B cell (primary cell): ENCODE measurements around the gene TAGLN2. TPM values are rescaled to one million over a fixed set of nuclear protein-coding genes. Genes with fewer than 3 reads are reported as not detected.

Source experiments
- ATAC-seq: fragments of 200-7000 bp; cut with Tn5 transposase; one replicate; pipeline ENCODE4 v1.10.0; 2021; ENCODE audit warnings: low read depth, mild to moderate bottlenecking, moderate number of reproducible peaks, moderate library complexity
- CTCF ChIA-PET: fragments of 350-600 bp; sonication (Branson Sonifier 250); formaldehyde crosslinking; loops from one replicate; lab custom pipeline; 2021; ENCODE audit warnings: antibody characterized with exemption, inconsistent platforms; lab: Charles Lee
- POLR2A ChIA-PET: fragments of 350-600 bp; sonication (Branson Sonifier 250); formaldehyde crosslinking; loops from one replicate; lab custom pipeline; 2021; ENCODE audit warnings: antibody characterized with exemption; lab: Charles Lee
- DNase-seq: peaks from one replicate; pipeline ENCODE4 v3.0.0; 2013
- H2AFZ ChIP-seq: 2 replicates; pipeline ENCODE4 v1.6.1; 2012; ENCODE audit warnings: mild to moderate bottlenecking, low read depth, low read length; ENCODE audit not compliant: insufficient read depth, poor library complexity, severe bottlenecking
- H3K27ac ChIP-seq, 2 donors: 1 replicate in 1 of 2; 2 replicates in 1 of 2; pipeline ENCODE4 v1.5.1; 2012 to 2013; ENCODE audit warnings: low read length in 2 of 2, mild to moderate bottlenecking in 2 of 2, moderate library complexity in 1 of 2
- H3K27me3 ChIP-seq, 4 experiments: fragments of 200-600 bp in 1 of 4; sonication (generic) in 1 of 4; replicated peaks in 1 of 4; 1 replicate in 2 of 4; 2 replicates in 2 of 4; pipeline versions ENCODE4 v1.6.1 to v1.7.0; 2013 to 2016; ENCODE audit warnings: low read length in 3 of 4, mild to moderate bottlenecking in 2 of 4, mixed read lengths in 1 of 4, moderate library complexity in 1 of 4; ENCODE audit not compliant: insufficient read depth in 4 of 4, control insufficient read depth in 3 of 4; ENCODE audit errors: control extremely low read depth in 1 of 4
- H3K36me3 ChIP-seq, 2 experiments: replicated peaks in 1 of 2; 1 replicate in 1 of 2; 2 replicates in 1 of 2; pipeline versions ENCODE4 v1.6.1 to v1.7.1; 2013; ENCODE audit warnings: low read length in 1 of 2; ENCODE audit not compliant: insufficient read depth in 2 of 2, control insufficient read depth in 1 of 2; ENCODE audit errors: control extremely low read depth in 1 of 2, extremely low read depth in 1 of 2
- H3K4me1 ChIP-seq, 2 donors: fragments of 200-600 bp in 1 of 2; sonication (generic) in 1 of 2; 1 replicate in 1 of 2; 2 replicates in 1 of 2; pipeline versions ENCODE4 v1.5.1 to v1.6.1; 2013 to 2017; ENCODE audit warnings: low read length in 2 of 2; ENCODE audit not compliant: control insufficient read depth in 2 of 2, insufficient read depth in 2 of 2
- H3K4me2 ChIP-seq: replicated peaks from 2 replicates; pipeline ENCODE3; 2012; ENCODE audit warnings: mild to moderate bottlenecking, low read depth, low read length; ENCODE audit not compliant: poor library complexity, severe bottlenecking
- H3K4me3 ChIP-seq, 5 experiments: fragments of 200-600 bp in 1 of 5; sonication (generic) in 1 of 5; 1 replicate in 3 of 5; 2 replicates in 2 of 5; pipeline versions ENCODE4 v1.5.1 to v1.7.0; 2011 to 2016; ENCODE audit warnings: low read length in 4 of 5, mild to moderate bottlenecking in 4 of 5, low read depth in 2 of 5, control low read depth in 1 of 5, moderate library complexity in 1 of 5; ENCODE audit not compliant: insufficient read depth in 1 of 5; ENCODE audit errors: control extremely low read depth in 1 of 5, extremely low read depth in 1 of 5
- H3K79me2 ChIP-seq: fragments of 200-600 bp; sonication (generic); one replicate; pipeline ENCODE4 v1.6.0; 2016; ENCODE audit warnings: low read length; ENCODE audit not compliant: control insufficient read depth, insufficient read depth
- H3K9ac ChIP-seq: fragments of 200-600 bp; sonication (generic); 2 replicates; pipeline ENCODE4 v1.6.1; 2017; ENCODE audit warnings: mild to moderate bottlenecking, low read length, moderate library complexity
- H3K9me3 ChIP-seq, 3 donors: one replicate each; pipeline versions ENCODE4 v1.6.1 to v1.7.1; 2013; ENCODE audit warnings: low read length in 2 of 3; ENCODE audit not compliant: control insufficient read depth in 2 of 3, insufficient read depth in 1 of 3; ENCODE audit errors: control extremely low read depth in 1 of 3
- H4K20me1 ChIP-seq: 2 replicates; pipeline ENCODE4 v1.6.0; 2012; ENCODE audit warnings: mild to moderate bottlenecking, low read length; ENCODE audit not compliant: insufficient read depth, control insufficient read depth, poor library complexity, severe bottlenecking
- H3K27ac Mint-ChIP-seq: one replicate; pipeline ENCODE4 v1.8.0; 2021; ENCODE audit warnings: mixed read lengths
- H3K27me3 Mint-ChIP-seq: one replicate; pipeline ENCODE4 v1.8.0; 2021; ENCODE audit warnings: mixed read lengths
- H3K4me1 Mint-ChIP-seq: one replicate; pipeline ENCODE4 v1.8.0; 2021; ENCODE audit warnings: mixed read lengths
- H3K4me3 Mint-ChIP-seq: one replicate; pipeline ENCODE4 v1.8.0; 2021; ENCODE audit warnings: mixed read lengths
- H3K9me3 Mint-ChIP-seq: one replicate; pipeline ENCODE4 v1.8.0; 2022; ENCODE audit warnings: mixed read lengths; ENCODE audit not compliant: insufficient read depth
- CTCF ChIP-seq: fragments of 200-600 bp; IDR thresholded peaks from one replicate; pipeline ENCODE4 v1.8.0; 2022; ENCODE audit warnings: antibody characterized with exemption, mild to moderate bottlenecking
- EZH2 ChIP-seq: IDR thresholded peaks from 2 replicates; pipeline ENCODE4 v1.6.1; 2012; ENCODE audit warnings: borderline replicate concordance, low read depth, mild to moderate bottlenecking, moderate library complexity, low read length; ENCODE audit not compliant: insufficient read depth, poor library complexity, severe bottlenecking
- WGBS: methylation state at CpG from one replicate; pipeline ENCODE4 v1.1.5; 2013; ENCODE audit warnings: missing lambda C conversion rate; ENCODE audit not compliant: insufficient coverage; 5-methylcytosine and 5-hydroxymethylcytosine counted together
- intact Hi-C: fragments of 100-400 bp; cut with micrococcal nuclease; formaldehyde crosslinking; loops from one replicate; pipeline ENCODE4 v1.10.0; 2022
- polyA plus RNA-seq: library from polyadenylated mRNA; depleted of rRNA; stranded (reverse); fragments of >200 nt; gene quantifications from 2 replicates; pipeline ENCODE4 v1.2.3, GENCODE V29; 2012
- total RNA-seq, 2 donors: library from RNA; stranded (reverse); fragments of 120-200 nt in 1 of 2; gene quantifications; 1 replicate in 1 of 2; 2 replicates in 1 of 2; pipeline versions ENCODE4 v1.2.3 to v1.2.4, GENCODE V29; 2013 to 2022

Gene TAGLN2
- total and polyA plus RNA-seq, 2 donors (not counting 1 experiment from before 2014, with no cell fraction given) = 342 to 721 TPM

- peaks cover 21% of the 10 kb centered on the region for H3K27me3 Mint-ChIP-seq
- no peaks in the 10 kb centered on the region for H3K79me2 ChIP-seq
- no peaks in the 10 kb centered on the region for H3K27me3 ChIP-seq
- ATAC-seq (no peak), DNase-seq (no peak)
- H3K4me3 Mint-ChIP-seq = no peak overlapping the region
- H3K9me3 Mint-ChIP-seq = no peaks in the 10 kb centered on the region
- intact Hi-C loops = no loop called here
- no peak overlapping the region for H3K4me2 ChIP-seq
- no peak overlapping the region for H3K4me3 ChIP-seq
- POLR2A ChIA-PET = no interaction called here
- H2AFZ ChIP-seq = no peak overlapping the region
- CTCF ChIA-PET = no interaction called here
- no peaks in the 10 kb centered on the region for H3K4me1 Mint-ChIP-seq
- no peaks in the 10 kb centered on the region for H3K36me3 ChIP-seq
- no peaks in the 10 kb centered on the region for H3K9me3 ChIP-seq
- no peak overlapping the region for H3K27ac ChIP-seq
- no peaks in the 10 kb centered on the region for H3K4me1 ChIP-seq
- no peak for TF ChIP-seq CTCF
- no peak for TF ChIP-seq EZH2
- no peak overlapping the region for H3K27ac Mint-ChIP-seq
- no peaks in the 10 kb centered on the region for H4K20me1 ChIP-seq
- 84% methylated on average over 2 of the region's 4 CpGs for WGBS
- no peak overlapping the region for H3K9ac ChIP-seq
These were observed 34.1 kb upstream of the TAGLN2 start for GRCh38 chr1:159959451-159959850.

GRCh38 chr1:159958719-159959380 lies 33.5 kb upstream of the TAGLN2 start:
- Histone ChIP-seq H3K4me1 (no peaks in the 10 kb centered on the region), H3K9me3 (no peaks in the 10 kb centered on the region), H2AFZ (no peak overlapping the region), H3K27ac (no peak overlapping the region), H3K36me3 (no peaks in the 10 kb centered on the region), H4K20me1 (no peaks in the 10 kb centered on the region), H3K4me2 (no peak overlapping the region), H3K79me2 (no peaks in the 10 kb centered on the region), H3K9ac (no peak overlapping the region), H3K27me3 (peaks cover 0 to 3% (median 0%) of the 10 kb centered on the region in 4 experiments), H3K4me3 (no peak overlapping the region)
- ATAC-seq = no peak
- DNase-seq = no peak
- Mint-ChIP-seq H3K9me3 (no peaks in the 10 kb centered on the region), H3K27me3 (peaks cover 25% of the 10 kb centered on the region), H3K4me1 (no peaks in the 10 kb centered on the region), H3K4me3 (no peak overlapping the region), H3K27ac (no peak overlapping the region)
- WGBS = no CpG with 5 or more reads among the region's 3 CpGs
- intact Hi-C loops = no loop called here
- TF ChIP-seq EZH2 = no peak
- no peak for TF ChIP-seq CTCF
- ChIA-PET POLR2A (interaction anchor here (0.6 kb wide), 1 partner anchor 1813 kb away, joined by 3 read pairs; no protein-coding TSS in a partner anchor), CTCF (interaction anchor here (1.3 kb wide), 1 partner anchor 11 kb away, joined by 4 read pairs; no protein-coding TSS in a partner anchor)
